Heart right ventricle (tissue), 16 donors: Measurements from ENCODE around the gene FCGR2B. TPM values are rescaled to one million over a fixed set of nuclear protein-coding genes. Genes with fewer than 3 reads are reported as not detected.
"Not testable (repeated sequence)": the region's sequence is repeated elsewhere in the genome, so short reads cannot be mapped to it uniquely, and the experiment has no call there.

Source experiments
- ATAC-seq, 8 donors: fragments of 200-7000 bp; cut with Tn5 transposase; one replicate each; pipeline ENCODE4 v1.9.1; 2020; ENCODE audit warnings: mild to moderate bottlenecking in 8 of 8, moderate library complexity in 8 of 8, moderate number of reproducible peaks in 1 of 8
- DNase-seq, 2 donors: peaks; one replicate each; pipeline ENCODE4 v3.0.0-alpha.2; 2020
- H3K27ac ChIP-seq, 10 donors: fragments of 200-600 bp; sonication (generic) in 2 of 10; one replicate each; pipeline versions ENCODE4 v1.5.0 to v1.8.0; 2020 to 2022; ENCODE audit warnings: mild to moderate bottlenecking in 3 of 10
- H3K27me3 ChIP-seq, 7 donors: fragments of 200-600 bp; one replicate each; pipeline ENCODE4 v1.8.0; 2021 to 2022; ENCODE audit warnings: mild to moderate bottlenecking in 2 of 7
- H3K36me3 ChIP-seq, 9 donors: fragments of 200-600 bp; sonication (generic) in 1 of 9; one replicate each; pipeline versions ENCODE4 v1.5.0 to v1.8.0; 2020 to 2022; ENCODE audit warnings: mild to moderate bottlenecking in 2 of 9
- H3K4me1 ChIP-seq, 9 donors: fragments of 200-600 bp; sonication (generic) in 1 of 9; one replicate each; pipeline versions ENCODE4 v1.5.0 to v1.8.0; 2020 to 2022; ENCODE audit warnings: mild to moderate bottlenecking in 4 of 9
- H3K4me3 ChIP-seq, 10 donors: fragments of 200-600 bp; sonication (generic) in 2 of 10; one replicate each; pipeline versions ENCODE4 v1.5.0 to v1.8.0; 2020 to 2022; ENCODE audit warnings: mild to moderate bottlenecking in 7 of 10, moderate library complexity in 2 of 10
- H3K9me3 ChIP-seq, 11 donors: fragments of 200-600 bp in 10 of 11; sonication (generic) in 2 of 11; one replicate each; pipeline versions ENCODE4 v1.5.0 to v1.8.0; 2013 to 2022; ENCODE audit warnings: mild to moderate bottlenecking in 2 of 11, control low read depth in 1 of 11, moderate library complexity in 1 of 11
- CTCF ChIP-seq, 9 donors: fragments of 200-600 bp; sonication (generic) in 2 of 9; IDR thresholded peaks; one replicate each; pipeline versions ENCODE4 v1.5.0 to v1.8.0; 2021 to 2022; ENCODE audit warnings: antibody characterized with exemption in 9 of 9, mild to moderate bottlenecking in 5 of 9, moderate library complexity in 1 of 9
- WGBS, 2 donors: extraction: QIAGEN DNeasy Blood & Tissue Kit; methylation state at CpG; one replicate each; pipeline ENCODE4 v1.1.7; 2013; ENCODE audit warnings: inconsistent platforms in 1 of 2; 5-methylcytosine and 5-hydroxymethylcytosine counted together
- intact Hi-C, 10 donors: fragments of 100-400 bp; cut with DNase I; formaldehyde crosslinking; loops; one replicate each; pipeline versions ENCODE4 v1.11.1 to v1.14.2; 2022
- polyA plus RNA-seq, 2 donors: library from polyadenylated mRNA; stranded (reverse); fragments of 200-250 nt; gene quantifications; one replicate each; pipeline ENCODE4 v1.2.3, GENCODE V29; 2013
- total RNA-seq, 10 donors: library from RNA; stranded (reverse); fragmentation: NEBNext Ultra II Directional in 3 of 10; extraction: Animal tissue kit (Norgen Biotek cat#: 25700) in 3 of 10; gene quantifications; one replicate each; pipeline versions ENCODE4 v1.2.1 to v1.2.4, GENCODE V29; 2021 to 2023
- donor health status: Arrhythmogenic right ventricular cardiomyopathy.
- donor health status: ischemic (EF 13 %, LVEDD 7.1; RV severe dilation, severe dysfunction).
- donor health status: healthy with polysubstance abuse.
- donor health status: DM: no; HTN: yes; CAD: no.
- donor health status: DM: no; HTN: no; CAD: no.
- donor health status: ischemic (EF 25% LVEDD 6.9; RV normal size, moderate dysfunction).
- donor health status: ischemic (EF 25% LVEDD 5.7; RV mildly dilated, moderate dysfunction).
- donor health status: healthy.
- donor health status: DM: yes; HTN: yes; CAD: no.
- donor health status: Ischemic cardiomyopathy.
- donor health status: ischemic (EF 35%, LVEDD 5.7; RV mildly dilated, moderate dysfunction).
- donor health status: nonischemic (EF 11% LVEDD 7.7; RV severe dilation, severe dysfunction).
- donor health status: DM: yes; HTN: yes; CAD: no.
- donor health status: PGD.
- donor health status: ischemic (EF 29% LVEDD 5.4; RV normal size, mild dysfunction).
- donor health status: nonischemic (EF 23%, LVEDD 6.1; RV moderate dilation, normal function).

FCGR2B gene
- total and polyA plus RNA-seq, 12 donors, result 1.7 to 40.9 (median 5.3) TPM

GRCh38 chr1:161663569-161663968 is 626 bp downstream of the FCGR2B start:
- H3K9me3 ChIP-seq, DNase-seq, intact Hi-C loops, H3K27ac ChIP-seq, ATAC-seq, H3K36me3 ChIP-seq, H3K4me1 ChIP-seq, H3K27me3 ChIP-seq, H3K4me3 ChIP-seq: not testable (repeated sequence)
- WGBS, 2 donors, result no CpG with 5 or more reads among the region's 1 CpG

GRCh38 chr1:161664689-161665088 is 1.7 kb downstream of the FCGR2B start:
- H3K9me3 ChIP-seq, H3K4me3 ChIP-seq, H3K36me3 ChIP-seq, intact Hi-C loops, H3K4me1 ChIP-seq, H3K27me3 ChIP-seq, DNase-seq, ATAC-seq, H3K27ac ChIP-seq: not testable (repeated sequence)
- WGBS, 2 donors, result no CpG with 5 or more reads among the region's 4 CpGs

GRCh38 chr1:161671045-161672020 is 8.4 kb downstream of the FCGR2B start:
- H3K9me3 ChIP-seq, H3K27ac ChIP-seq, intact Hi-C loops, H3K4me1 ChIP-seq, H3K27me3 ChIP-seq, H3K4me3 ChIP-seq, H3K36me3 ChIP-seq, DNase-seq: not testable (repeated sequence)
- WGBS, 2 donors, result 62 to 65% methylated on average over 10 to 11 of the region's 15 CpGs
- peak in 1 of 8 donors; percentile 30 for ATAC-seq

- H3K27ac ChIP-seq, H3K27me3 ChIP-seq, H3K4me1 ChIP-seq, ATAC-seq, DNase-seq, intact Hi-C loops, H3K9me3 ChIP-seq, H3K36me3 ChIP-seq, H3K4me3 ChIP-seq: not testable (repeated sequence)
- WGBS, 2 donors, result 90 to 91% methylated on average over 7 of the region's 7 CpGs
These were observed 10.5 kb downstream of the FCGR2B start for GRCh38 chr1:161673437-161673836.

GRCh38 chr1:161674447-161674846 is 11.5 kb downstream of the FCGR2B start:
- H3K36me3 ChIP-seq, intact Hi-C loops, H3K27me3 ChIP-seq, H3K4me1 ChIP-seq, ATAC-seq, H3K9me3 ChIP-seq, H3K27ac ChIP-seq, DNase-seq, H3K4me3 ChIP-seq: not testable (repeated sequence)
- WGBS, 2 donors, result 52 to 60% methylated on average over 2 of the region's 3 CpGs

GRCh38 chr1:161674908-161675307 is 12.0 kb downstream of the FCGR2B start:
- H3K4me1 ChIP-seq, H3K27me3 ChIP-seq, H3K27ac ChIP-seq, H3K9me3 ChIP-seq, intact Hi-C loops, ATAC-seq, DNase-seq, H3K4me3 ChIP-seq, H3K36me3 ChIP-seq: not testable (repeated sequence)
- WGBS, 2 donors, result 66 to 70% methylated on average over 3 of the region's 3 CpGs

- Histone ChIP-seq H3K4me3 (no peak overlapping the region), H3K27ac (no peak overlapping the region), H3K36me3 (no peaks in the 10 kb centered on the region), H3K9me3 (no peaks in the 10 kb centered on the region), H3K4me1 (peaks cover 0 to 6% (median 0%) of the 10 kb centered on the region in 9 donors), H3K27me3 (peaks cover 0 to 18% (median 0%) of the 10 kb centered on the region in 7 donors)
- TF ChIP-seq CTCF (IDR thresholded peaks at IDR 0.05), result no peak
- intact Hi-C loops, result no loop called here
- WGBS, 2 donors, result 91 to 97% methylated on average over 2 of the region's 2 CpGs
- ATAC-seq, result no peak
- DNase-seq, result no peak
These were observed 13.5 kb downstream of the FCGR2B start for GRCh38 chr1:161676441-161676840.
